ENCODE results near the gene TYMP. TPM values are rescaled to one million over a fixed set of nuclear protein-coding genes. Genes with fewer than 3 reads are reported as not detected.

Gene TYMP
- total and polyA plus RNA-seq, 10 of the 15 experiments (the other 5 are each of a cell fraction or from before 2014, with no cell fraction given): 0.42 to 57.8 (median 24.6) TPM

GRCh38 chr22:50571264-50572175 lies 41.7 kb upstream of the TYMP start:
- no peak for ATAC-seq
- in situ Hi-C loops (cut with MboI): no loop called here
- Histone ChIP-seq H3K4me3 (no peak overlapping the region), H3K4me1 (ENCODE audit: control insufficient read depth, insufficient read depth, low read length) (peaks cover 7% of the 10 kb centered on the region), H3K27me3 (replicated peaks in 1 of 2; ENCODE audit: control insufficient read depth in 2 of 2, insufficient read depth in 2 of 2, low read length in 1 of 2) (no peaks in the 10 kb centered on the region), H3K4me2 (ENCODE audit: control insufficient read depth, insufficient read depth) (no peak overlapping the region), H3K27ac (ENCODE audit: control insufficient read depth, insufficient read depth) (no peak overlapping the region), H3K79me2 (ENCODE audit: control insufficient read depth, insufficient read depth, low read length) (no peaks in the 10 kb centered on the region), H4K20me1 (ENCODE audit: control insufficient read depth, insufficient read depth) (no peaks in the 10 kb centered on the region), H3K9me3 (replicated peaks; ENCODE audit: control insufficient read depth, insufficient read depth, low read length) (no peaks in the 10 kb centered on the region), H3K9ac (ENCODE audit: control insufficient read depth, insufficient read depth, low read length) (no peak overlapping the region), H2AFZ (ENCODE audit: control insufficient read depth, low read depth, low read length) (no peak overlapping the region), H3K36me3 (ENCODE audit: control insufficient read depth in 2 of 2, insufficient read depth in 2 of 2, low read length in 1 of 2) (peaks cover 14 to 20% of the 10 kb centered on the region in 2 experiments; a peak in 3 of 4 replicates)
- FAIRE-seq: no peak
- intact Hi-C loops (cut with micrococcal nuclease; ENCODE audit: unreplicated experiment): no loop called here
- ChIA-PET RAD21 (ENCODE audit: unreplicated experiment) (interaction anchor here (0.8 kb wide), 1 partner anchor 42 kb away, joined by 3 read pairs; no protein-coding TSS in a partner anchor), CTCF (interaction anchor here (0.9 to 2.1 kb wide), 3 partner anchors 8 to 50 kb away, joined by 3 to 12 read pairs (median 4); partner anchors contain the start of genes SCO2 and SYCE3), SMC1A (ENCODE audit: uncharacterized antibody, unreplicated experiment) (interaction anchor here (0.7 kb wide), 1 partner anchor 128 kb away, joined by 3 read pairs; no protein-coding TSS in a partner anchor), POLR2A (no interaction called here)
- BruUV-seq (replicated peaks): no TSS peak
- no peak for TF ChIP-seq ATF3 (IDR thresholded peaks at IDR 0.05; ENCODE audit: borderline replicate concordance, extremely low read depth, low read depth, low read length)
- no peak for TF ChIP-seq TAF1 (IDR thresholded peaks at IDR 0.05; ENCODE audit: borderline replicate concordance, low read depth, low read length)
- TF ChIP-seq FOXM1 (IDR thresholded peaks at IDR 0.05; ENCODE audit: low read depth, low read length): no peak
- no peak for TF ChIP-seq MEF2A (IDR thresholded peaks at IDR 0.05; ENCODE audit: insufficient read depth, low read depth, low read length)
- TF ChIP-seq ZNF207 (IDR thresholded peaks at IDR 0.05; ENCODE audit: borderline replicate concordance): no peak
- 81% methylated on average over 26 of the region's 26 CpGs for WGBS (ENCODE audit: insufficient coverage, insufficient replicate concordance, low lambda C conversion rate, missing lambda C conversion rate)
- DNase-seq (ENCODE audit: low read depth, low spot score): no peak
